Spleen (tissue), 11 donors: ENCODE measurements around the gene RXFP1. TPM values are rescaled to one million over a fixed set of nuclear protein-coding genes. Genes with fewer than 3 reads are reported as not detected.

Experiments
- DNase-seq: peaks from one replicate; pipeline ENCODE4 v3.0.0-alpha.2; 2020
- H3K27ac ChIP-seq, 8 donors: fragments of 200-600 bp; sonication (generic) in 7 of 8; 1 replicate in 4 of 8; 2 replicates in 4 of 8; pipeline versions ENCODE4 v1.5.0 to v1.8.0; 2016 to 2021; ENCODE audit warnings: inconsistent platforms in 4 of 8, mild to moderate bottlenecking in 4 of 8, moderate library complexity in 1 of 8
- H3K27me3 ChIP-seq, 7 donors: fragments of 200-600 bp; sonication (generic) in 6 of 7; replicated peaks in 1 of 7; 1 replicate in 4 of 7; 2 replicates in 3 of 7; pipeline versions ENCODE4 v1.5.0 to v1.8.0; 2016 to 2021; ENCODE audit warnings: inconsistent platforms in 3 of 7, mild to moderate bottlenecking in 1 of 7
- H3K36me3 ChIP-seq, 6 donors: fragments of 200-600 bp; sonication (generic) in 5 of 6; 1 replicate in 4 of 6; 2 replicates in 2 of 6; pipeline versions ENCODE4 v1.5.0 to v1.8.0; 2016 to 2021; ENCODE audit warnings: inconsistent platforms in 2 of 6
- H3K4me1 ChIP-seq, 6 donors: fragments of 200-600 bp; sonication (generic) in 5 of 6; 1 replicate in 3 of 6; 2 replicates in 3 of 6; pipeline versions ENCODE4 v1.5.0 to v1.8.0; 2016 to 2021; ENCODE audit warnings: inconsistent platforms in 3 of 6
- H3K4me3 ChIP-seq, 8 donors: fragments of 200-600 bp; sonication (generic) in 7 of 8; 1 replicate in 4 of 8; 2 replicates in 4 of 8; pipeline versions ENCODE4 v1.5.0 to v1.8.0; 2016 to 2021; ENCODE audit warnings: inconsistent platforms in 4 of 8, mild to moderate bottlenecking in 4 of 8, moderate library complexity in 2 of 8
- H3K9me3 ChIP-seq, 8 donors: fragments of 200-600 bp; sonication (generic) in 7 of 8; 1 replicate in 4 of 8; 2 replicates in 4 of 8; pipeline versions ENCODE4 v1.5.0 to v1.8.0; 2016 to 2021; ENCODE audit warnings: inconsistent platforms in 4 of 8
- POLR2A ChIP-seq, 3 donors: fragments of 450-650 bp; IDR thresholded peaks; one replicate each; pipeline ENCODE4 v1.5.1; 2017; ENCODE audit warnings: antibody characterized with exemption in 3 of 3, mild to moderate bottlenecking in 1 of 3
- POLR2AphosphoS5 ChIP-seq, 3 donors: sonication (generic); formaldehyde crosslinking; IDR thresholded peaks; one replicate each; pipeline ENCODE4 v1.5.1; 2017; ENCODE audit warnings: antibody characterized with exemption in 3 of 3
- WGBS, 5 donors: extraction: QIAGEN DNeasy Blood & Tissue Kit in 3 of 5; methylation state at CpG; one replicate each; pipeline versions ENCODE4 v1.1.5 to v1.1.7; 2013 to 2018; 5-methylcytosine and 5-hydroxymethylcytosine counted together
- intact Hi-C: fragments of 100-400 bp; cut with DNase I; formaldehyde crosslinking; loops from one replicate; pipeline ENCODE4 v1.15.0; 2023; ENCODE audit warnings: low total_unique reads
- polyA plus RNA-seq, 3 donors: library from polyadenylated mRNA; stranded (reverse); fragments of 200-250 nt; gene quantifications; one replicate each; pipeline ENCODE4 v1.2.1, GENCODE V29; 2013
- total RNA-seq, 7 donors: library from RNA; depleted of rRNA in 3 of 7; stranded (reverse); fragments of >200 nt in 3 of 7; fragmentation: NEBNext Ultra II Directional in 4 of 7; extraction: Animal tissue kit (Norgen Biotek cat#: 25700) in 4 of 7; gene quantifications; one replicate each; pipeline versions ENCODE4 v1.1.0 to v1.2.1, GENCODE V29; 2016 to 2021
- TF ChIP-seq, protein P1 (sequence below), 11 experiments: fragments of 200-600 bp in 7 of 11; fragments of 450-650 bp in 4 of 11; sonication (generic) in 4 of 11; IDR thresholded peaks in 8 of 11; conservative IDR thresholded peaks in 3 of 11; 1 replicate in 7 of 11; 2 replicates in 4 of 11; pipeline versions ENCODE4 v1.4.0 to v1.8.0; 2016 to 2021; ENCODE audit warnings: antibody characterized with exemption in 11 of 11, inconsistent platforms in 4 of 11, mild to moderate bottlenecking in 1 of 11
- donor health status: healthy with polysubstance abuse.
- donor health status: DM: no; HTN: no; CAD: no; lungs with moderate emphysema.
- donor health status: DM: no; HTN: no; CAD: no.
- donor health status: Bipolar disorder and iron deficiency.
- donor health status: healthy.
- donor health status: DM: no; HTN: no; CAD: no.
- donor health status: DM: yes; HTN: yes; CAD: no.

RXFP1 gene
- total and polyA plus RNA-seq, 10 donors = 0.03 to 0.39 (median 0.12) TPM; not detected in 2

DNA sequence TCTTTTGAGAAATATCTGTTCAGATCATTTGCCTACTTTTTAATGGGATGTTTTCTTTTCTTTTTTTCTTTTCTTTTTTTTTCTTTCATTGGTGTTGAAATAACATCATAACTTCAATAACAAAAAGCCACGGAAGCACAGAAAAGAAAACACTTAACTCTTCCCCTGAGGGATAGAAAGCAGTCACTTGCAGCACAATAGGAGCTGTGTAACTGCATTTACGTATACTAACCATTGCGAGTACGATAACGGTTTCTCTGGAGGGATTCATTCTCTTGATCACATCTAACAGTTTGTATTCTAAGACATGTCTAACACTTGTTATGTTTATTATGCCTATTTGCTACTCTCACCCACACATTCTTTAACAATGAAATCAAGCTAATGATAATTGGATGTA is 122.7 kb downstream of the RXFP1 start:
- Histone ChIP-seq H3K27me3 (peaks cover 0 to 3% (median 0%) of the 10 kb centered on the region in 7 donors), H3K27ac (no peak overlapping the region), H3K4me3 (no peak overlapping the region), H3K9me3 (no peaks in the 10 kb centered on the region), H3K36me3 (no peaks in the 10 kb centered on the region), H3K4me1 (no peaks in the 10 kb centered on the region)
- no peak for TF ChIP-seq POLR2AphosphoS5 (IDR thresholded peaks at IDR 0.05)
- TF ChIP-seq POLR2A (IDR thresholded peaks at IDR 0.05) = no peak
- TF ChIP-seq, protein P1, sequence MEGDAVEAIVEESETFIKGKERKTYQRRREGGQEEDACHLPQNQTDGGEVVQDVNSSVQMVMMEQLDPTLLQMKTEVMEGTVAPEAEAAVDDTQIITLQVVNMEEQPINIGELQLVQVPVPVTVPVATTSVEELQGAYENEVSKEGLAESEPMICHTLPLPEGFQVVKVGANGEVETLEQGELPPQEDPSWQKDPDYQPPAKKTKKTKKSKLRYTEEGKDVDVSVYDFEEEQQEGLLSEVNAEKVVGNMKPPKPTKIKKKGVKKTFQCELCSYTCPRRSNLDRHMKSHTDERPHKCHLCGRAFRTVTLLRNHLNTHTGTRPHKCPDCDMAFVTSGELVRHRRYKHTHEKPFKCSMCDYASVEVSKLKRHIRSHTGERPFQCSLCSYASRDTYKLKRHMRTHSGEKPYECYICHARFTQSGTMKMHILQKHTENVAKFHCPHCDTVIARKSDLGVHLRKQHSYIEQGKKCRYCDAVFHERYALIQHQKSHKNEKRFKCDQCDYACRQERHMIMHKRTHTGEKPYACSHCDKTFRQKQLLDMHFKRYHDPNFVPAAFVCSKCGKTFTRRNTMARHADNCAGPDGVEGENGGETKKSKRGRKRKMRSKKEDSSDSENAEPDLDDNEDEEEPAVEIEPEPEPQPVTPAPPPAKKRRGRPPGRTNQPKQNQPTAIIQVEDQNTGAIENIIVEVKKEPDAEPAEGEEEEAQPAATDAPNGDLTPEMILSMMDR (IDR thresholded peaks at IDR 0.05 in 8 of 11, conservative IDR thresholded peaks at IDR 0.05 in 3 of 11) = no peak
- intact Hi-C loops = no loop called here
- WGBS, 5 donors = 87 to 93% (median 92%) methylated on average over 5 of the region's 5 CpGs
- DNase-seq = no peak

DNA sequence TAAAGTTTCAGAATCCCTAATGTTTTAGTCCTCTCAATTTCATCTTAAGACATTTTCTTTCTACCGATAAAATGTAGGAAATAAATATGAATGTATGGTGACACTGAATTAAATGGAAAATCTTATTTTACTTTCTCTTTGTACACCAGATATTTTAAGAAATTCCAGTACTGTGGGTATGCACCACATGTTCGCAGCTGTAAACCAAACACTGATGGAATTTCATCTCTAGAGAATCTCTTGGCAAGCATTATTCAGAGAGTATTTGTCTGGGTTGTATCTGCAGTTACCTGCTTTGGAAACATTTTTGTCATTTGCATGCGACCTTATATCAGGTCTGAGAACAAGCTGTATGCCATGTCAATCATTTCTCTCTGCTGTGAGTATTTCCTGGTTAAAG is 123.1 kb downstream of the RXFP1 start:
- Histone ChIP-seq H3K9me3 (no peaks in the 10 kb centered on the region), H3K4me1 (no peaks in the 10 kb centered on the region), H3K4me3 (no peak overlapping the region), H3K36me3 (no peaks in the 10 kb centered on the region), H3K27me3 (peaks cover 0 to 3% (median 0%) of the 10 kb centered on the region in 7 donors), H3K27ac (no peak overlapping the region)
- no peak for DNase-seq
- intact Hi-C loops = no loop called here
- TF ChIP-seq POLR2A (IDR thresholded peaks at IDR 0.05) (no peak), POLR2AphosphoS5 (IDR thresholded peaks at IDR 0.05) (no peak)
- TF ChIP-seq, protein P1 (IDR thresholded peaks at IDR 0.05 in 8 of 11, conservative IDR thresholded peaks at IDR 0.05 in 3 of 11) = no peak
- 87 to 91% (median 89%) methylated on average over 3 of the region's 3 CpGs for WGBS, 5 donors

DNA sequence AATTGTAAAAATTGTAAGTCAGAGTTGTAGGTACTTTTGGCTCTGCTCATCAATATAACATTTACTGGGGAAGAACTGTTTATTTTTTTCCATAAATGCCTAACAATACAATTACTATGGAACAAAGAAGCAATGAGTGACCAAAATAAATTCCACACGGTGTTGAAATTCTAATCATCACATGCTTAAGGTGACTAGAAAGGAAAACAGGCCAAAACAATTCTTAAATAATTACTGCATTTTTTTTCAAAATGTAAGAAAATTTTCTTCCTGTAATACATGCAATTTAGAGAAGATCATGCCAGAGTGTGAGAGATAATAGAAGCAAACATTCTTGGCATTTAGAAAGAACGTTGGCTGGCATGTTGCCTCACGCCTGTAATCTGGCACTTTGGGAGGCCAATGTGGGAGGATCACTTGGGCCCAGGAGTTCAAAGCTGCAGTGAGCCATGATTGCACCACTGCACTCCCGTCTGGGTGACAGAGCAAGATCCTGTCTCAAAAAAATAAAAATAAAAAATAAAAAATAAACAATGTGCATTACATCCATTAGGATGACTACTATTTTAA is 127.5 kb downstream of the RXFP1 start:
- TF ChIP-seq, protein P1 (IDR thresholded peaks at IDR 0.05 in 8 of 11, conservative IDR thresholded peaks at IDR 0.05 in 3 of 11) = no peak
- TF ChIP-seq POLR2A (IDR thresholded peaks at IDR 0.05) (no peak), POLR2AphosphoS5 (IDR thresholded peaks at IDR 0.05) (no peak)
- Histone ChIP-seq H3K4me3 (no peak overlapping the region), H3K27ac (no peak overlapping the region), H3K9me3 (no peaks in the 10 kb centered on the region), H3K27me3 (peaks cover 0 to 3% (median 0%) of the 10 kb centered on the region in 7 donors), H3K36me3 (no peaks in the 10 kb centered on the region), H3K4me1 (peaks cover 0 to 12% (median 5%) of the 10 kb centered on the region in 6 donors)
- no peak for DNase-seq
- intact Hi-C loops = no loop called here
- WGBS, 5 donors = 70 to 80% (median 71%) methylated on average over 4 of the region's 4 CpGs

DNA sequence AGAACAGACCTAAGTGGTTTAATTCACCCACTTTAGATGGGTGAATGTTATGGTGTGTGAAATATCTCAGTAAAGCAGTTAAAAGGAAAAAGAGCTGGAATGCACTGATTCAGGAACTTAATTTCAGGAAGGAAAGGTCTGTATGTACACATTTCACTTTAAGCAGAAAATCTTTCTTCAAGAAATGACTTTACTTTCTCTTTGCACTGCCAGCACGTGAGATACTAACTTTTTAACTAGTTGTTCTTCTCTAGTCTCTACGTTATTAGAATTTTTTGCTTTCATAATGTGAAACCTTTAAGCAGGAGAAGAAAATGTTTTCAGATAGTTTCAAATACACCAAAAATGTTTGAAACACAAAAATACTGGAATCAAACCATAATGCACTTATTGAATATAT is 131.2 kb downstream of the RXFP1 start:
- 5 to 16% (median 9%) methylated on average over 2 of the region's 2 CpGs for WGBS, 5 donors
- peak overlapping the region in 1 of 8 donors; percentile 17 for H3K4me3 ChIP-seq

More for the DNA sequence above, 131.2 kb downstream of the RXFP1 start:
- Histone ChIP-seq H3K27ac (no peak overlapping the region), H3K4me1 (peaks cover 0 to 12% (median 5%) of the 10 kb centered on the region in 6 donors), H3K9me3 (no peaks in the 10 kb centered on the region), H3K36me3 (no peaks in the 10 kb centered on the region), H3K27me3 (peaks cover 0 to 4% (median 0%) of the 10 kb centered on the region in 7 donors)
- TF ChIP-seq, protein P1 (IDR thresholded peaks at IDR 0.05 in 8 of 11, conservative IDR thresholded peaks at IDR 0.05 in 3 of 11) = no peak
- TF ChIP-seq POLR2AphosphoS5 (IDR thresholded peaks at IDR 0.05) (no peak), POLR2A (IDR thresholded peaks at IDR 0.05) (no peak)
- no peak for DNase-seq
- intact Hi-C loops = no loop called here
